GM23338 (cell line): ENCODE measurements around the gene TREM1. TPM values are rescaled to one million over a fixed set of nuclear protein-coding genes. Genes with fewer than 3 reads are reported as not detected.

Experiments used
- ATAC-seq: fragments of 200-7000 bp; cut with Tn5 transposase; 3 replicates; pipeline ENCODE4 v1.9.1; 2020
- DNase-seq: peaks from one replicate; pipeline ENCODE4 v3.0.0-alpha.2; 2015; ENCODE audit warnings: low spot score
- H2AFZ ChIP-seq: fragments of 200-600 bp; sonication (generic); 2 replicates; pipeline ENCODE4 v1.8.0; 2016; ENCODE audit warnings: antibody characterized with exemption, mild to moderate bottlenecking, moderate library complexity
- H3F3A ChIP-seq: fragments of 200-600 bp; sonication (generic); replicated peaks from 2 replicates; pipeline ENCODE4 v1.8.0; 2017; ENCODE audit warnings: antibody characterized with exemption, mixed run types, low read depth
- H3K27ac ChIP-seq: fragments of 200-600 bp; sonication (generic); 2 replicates; pipeline ENCODE4 v1.6.1; 2016; ENCODE audit warnings: low read depth
- H3K27me3 ChIP-seq: fragments of 200-600 bp; sonication (generic); 2 replicates; pipeline ENCODE4 v1.8.0; 2016; ENCODE audit warnings: mild to moderate bottlenecking, mixed run types, moderate library complexity; ENCODE audit not compliant: insufficient read depth
- H3K36me3 ChIP-seq: fragments of 200-600 bp; sonication (generic); 2 replicates; pipeline ENCODE4 v1.8.0; 2016; ENCODE audit warnings: mild to moderate bottlenecking; ENCODE audit not compliant: insufficient read depth
- H3K4me1 ChIP-seq: fragments of 200-600 bp; sonication (generic); 2 replicates; pipeline ENCODE4 v1.8.0; 2016; ENCODE audit warnings: mild to moderate bottlenecking, moderate library complexity; ENCODE audit not compliant: insufficient read depth
- H3K4me2 ChIP-seq: fragments of 200-600 bp; sonication (generic); 2 replicates; pipeline ENCODE4 v1.7.1; 2017; ENCODE audit warnings: mixed run types
- H3K4me3 ChIP-seq: fragments of 200-600 bp; sonication (generic); 2 replicates; pipeline ENCODE4 v1.6.1; 2016; ENCODE audit warnings: mixed run types
- H3K79me2 ChIP-seq: fragments of 200-600 bp; sonication (generic); replicated peaks from 2 replicates; pipeline ENCODE4 v1.8.0; 2017; ENCODE audit warnings: mild to moderate bottlenecking; ENCODE audit not compliant: insufficient read depth
- H3K9me2 ChIP-seq: fragments of 200-600 bp; sonication (generic); 2 replicates; pipeline ENCODE4 v1.8.0; 2017; ENCODE audit not compliant: insufficient read depth
- H4K20me1 ChIP-seq: fragments of 200-600 bp; sonication (generic); replicated peaks from 2 replicates; pipeline ENCODE4 v1.8.0; 2017; ENCODE audit warnings: mild to moderate bottlenecking; ENCODE audit not compliant: insufficient read depth
- H3K27ac Mint-ChIP-seq: 2 replicates; pipeline ENCODE4 v1.8.0; 2020; ENCODE audit warnings: inconsistent platforms, mild to moderate bottlenecking, moderate library complexity, mixed read lengths
- H3K27me3 Mint-ChIP-seq: 3 replicates; pipeline ENCODE4 v1.8.0; 2022; ENCODE audit warnings: low read depth, mild to moderate bottlenecking, moderate library complexity, mixed read lengths, inconsistent platforms; ENCODE audit not compliant: insufficient read depth, poor library complexity
- H3K36me3 Mint-ChIP-seq: 3 replicates; pipeline ENCODE4 v1.8.0; 2021; ENCODE audit warnings: low read depth, mild to moderate bottlenecking, inconsistent platforms, moderate library complexity, mixed read lengths
- H3K4me1 Mint-ChIP-seq: 3 replicates; pipeline ENCODE4 v1.8.0; 2020; ENCODE audit warnings: mild to moderate bottlenecking, inconsistent platforms, mixed read lengths
- H3K4me3 Mint-ChIP-seq: 3 replicates; pipeline ENCODE4 v1.8.0; 2021; ENCODE audit warnings: moderate library complexity, mild to moderate bottlenecking, inconsistent platforms, mixed read lengths
- H3K9me3 Mint-ChIP-seq: 3 replicates; pipeline ENCODE4 v1.8.0; 2020; ENCODE audit warnings: moderate library complexity, mild to moderate bottlenecking, inconsistent platforms, mixed read lengths
- CTCF ChIP-seq, 2 experiments: fragments of 200-600 bp in 1 of 2; sonication (generic) in 1 of 2; conservative IDR thresholded peaks; 2 replicates each; pipeline versions ENCODE4 v1.5.1 to v1.6.1; 2016 to 2017; ENCODE audit warnings: antibody characterized with exemption in 2 of 2, low read depth in 2 of 2, mild to moderate bottlenecking in 2 of 2, moderate library complexity in 1 of 2
- EZH2 ChIP-seq: fragments of 200-600 bp; sonication (generic); IDR thresholded peaks from one replicate; pipeline ENCODE4 v1.8.0; 2017; ENCODE audit warnings: antibody characterized with exemption, mild to moderate bottlenecking, low read depth; ENCODE audit not compliant: unreplicated experiment
- EZH2phosphoT487 ChIP-seq: fragments of 200-600 bp; sonication (generic); IDR thresholded peaks from one replicate; pipeline ENCODE4 v1.8.1; 2018; ENCODE audit warnings: antibody characterized with exemption; ENCODE audit not compliant: unreplicated experiment
- NANOG ChIP-seq: IDR thresholded peaks from 2 replicates; pipeline ENCODE4 v1.6.1; 2016; ENCODE audit warnings: antibody characterized with exemption, borderline replicate concordance
- POLR2AphosphoS5 ChIP-seq: IDR thresholded peaks from 2 replicates; pipeline ENCODE4 v1.6.1; 2016; ENCODE audit warnings: antibody characterized with exemption, low read depth
- ZNF331 ChIP-seq: fragments of 250-450 bp; sonication (Bioruptor Pico); IDR thresholded peaks from 2 replicates; pipeline ENCODE4 v1.5.0; 2020; ENCODE audit warnings: low read depth, mild to moderate bottlenecking, moderate library complexity
- ZNF462 ChIP-seq: fragments of 250-450 bp; sonication (Bioruptor Pico); IDR thresholded peaks from 2 replicates; pipeline ENCODE4 v1.5.0; 2020; ENCODE audit warnings: mild to moderate bottlenecking, moderate library complexity
- polyA plus RNA-seq: library from polyadenylated mRNA; unstranded; fragments of >200 nt; fragmentation: Nextera tagmentation; extraction: Ambion mirVana; gene quantifications from 2 replicates; pipeline ENCODE4 v1.2.1, GENCODE V29; 2016
- total RNA-seq: library from RNA; depleted of rRNA; stranded (reverse); fragments of >200 nt; shearing (Covaris generic); gene quantifications from 2 replicates; pipeline ENCODE4 v1.2.3, GENCODE V29; 2014

TREM1 gene
- total and polyA plus RNA-seq, 2 experiments from 2014 or later = not detected

DNA sequence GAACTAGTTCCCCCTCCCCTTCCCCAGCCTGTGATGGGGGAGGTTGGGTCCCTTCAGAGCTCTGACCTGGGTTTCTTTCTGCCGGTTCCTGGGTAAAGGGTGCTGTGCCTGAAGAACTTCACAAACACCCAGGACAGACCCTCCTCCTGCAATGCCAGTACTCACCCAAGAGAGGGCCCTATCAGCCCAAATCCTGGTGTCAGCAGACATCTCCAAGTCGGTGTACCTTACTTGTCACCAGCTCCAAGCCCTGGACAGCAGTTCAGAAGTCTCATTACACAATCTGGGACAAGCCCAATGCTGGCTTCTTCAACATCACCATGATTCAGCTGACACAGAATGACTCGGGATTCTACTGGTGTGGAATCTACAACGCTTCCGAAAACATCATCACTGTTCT is 57.9 kb downstream of the TREM1 start:
- no peak overlapping the region for H3K4me3 ChIP-seq
- Mint-ChIP-seq H3K9me3 (no peaks in the 10 kb centered on the region), H3K27me3 (peaks cover 3% of the 10 kb centered on the region), H3K4me3 (no peak overlapping the region), H3K4me1 (peaks cover 8% of the 10 kb centered on the region), H3K27ac (no peak overlapping the region; the same call in 1 of the 2 replicates), H3K36me3 (no peaks in the 10 kb centered on the region; the same call in 2 of the 3 replicates)
- ATAC-seq = peak; percentile 93
- H3K79me2 ChIP-seq = no peaks in the 10 kb centered on the region
- H3K27ac ChIP-seq = no peak overlapping the region
- TF ChIP-seq POLR2AphosphoS5 (no peak), CTCF (conservative IDR thresholded peaks at IDR 0.05; ENCODE audit: low read depth in 2 of 2) (peak; percentile 36 to 72)
- H3K9me2 ChIP-seq = no peaks in the 10 kb centered on the region
- H3K4me2 ChIP-seq = no peak overlapping the region
- no peaks in the 10 kb centered on the region for H3F3A ChIP-seq
- peak; percentile 52 for DNase-seq
- H3K36me3 ChIP-seq = no peaks in the 10 kb centered on the region
- no peaks in the 10 kb centered on the region for H4K20me1 ChIP-seq
- no peaks in the 10 kb centered on the region for H3K27me3 ChIP-seq
- H3K4me1 ChIP-seq = no peaks in the 10 kb centered on the region
- no peak overlapping the region for H2AFZ ChIP-seq

GRCh38 chr6:41228096-41228495 is 58.4 kb downstream of the TREM1 start, which contains the start of gene TREML4:
Gene TREML4, plus strand, starts transcription at chr6:41228349. Its CDS starts 79 bp downstream, at chr6:41228428.
- H3K27me3 Mint-ChIP-seq = peaks cover 3% of the 10 kb centered on the region
- no peak within 1 kb of the TSS for H3K4me2 ChIP-seq
- H3K4me1 ChIP-seq = no peaks in the 10 kb centered on the region
- no peak within 1 kb of the TSS for H3K4me3 ChIP-seq
- H3K9me3 Mint-ChIP-seq = no peaks in the 10 kb centered on the region
- no peaks in the 10 kb centered on the region for H4K20me1 ChIP-seq
- no peaks in the 10 kb centered on the region; the same call in 2 of the 3 replicates for H3K36me3 Mint-ChIP-seq
- H3K4me3 Mint-ChIP-seq = no peak within 1 kb of the TSS
- no peaks in the 10 kb centered on the region for H3K27me3 ChIP-seq
- H3K4me1 Mint-ChIP-seq = peaks cover 8% of the 10 kb centered on the region
- no peak for TF ChIP-seq ZNF331 (CRISPR knock-in tag)
- no peak for TF ChIP-seq NANOG
- TF ChIP-seq EZH2phosphoT487 = no peak
- TF ChIP-seq EZH2 = no peak
- TF ChIP-seq POLR2AphosphoS5 = no peak
- no peak for TF ChIP-seq ZNF462 (CRISPR knock-in tag)
- H3K36me3 ChIP-seq = no peaks in the 10 kb centered on the region
- H3F3A ChIP-seq = no peaks in the 10 kb centered on the region
- ATAC-seq (no peak; the same call in 2 of the 3 replicates), DNase-seq (no peak)
- no peaks in the 10 kb centered on the region for H3K79me2 ChIP-seq
- no peaks in the 10 kb centered on the region for H3K9me2 ChIP-seq
- H3K27ac ChIP-seq = no peak within 1 kb of the TSS
- 0 out of 2 replicates have a peak within 1 kb of the TSS, but pooled peaks have one; percentile 18 for H2AFZ ChIP-seq
- no peak within 1 kb of the TSS; the same call in none of the 2 replicates for H3K27ac Mint-ChIP-seq
